ENCODE data around the gene SUN1.

The SUN1 gene

GRCh38 chr7:881441-882234 lies 49.4 kb downstream of the SUN1 start:
- TF ChIP-seq SCRT2 (tag by site-specific recombination; IDR thresholded peaks at IDR 0.05) = no peak
- TF ChIP-seq ZNF146 (tag by site-specific recombination; IDR thresholded peaks at IDR 0.05) = peak; percentile 98
- CTCF ChIA-PET = no interaction called here
- POLR2A ChIA-PET = no interaction called here
- Histone ChIP-seq H3K9me3 (ENCODE audit: control insufficient read depth, insufficient read depth, low read depth, low read length) (no peaks in the 10 kb centered on the region), H3K36me3 (ENCODE audit: control insufficient read depth in 2 of 2, insufficient read depth in 1 of 2, low read length in 2 of 2) (peaks cover 0 to 30% of the 10 kb centered on the region in 2 experiments; a peak in 1 of 3 replicates), H3K4me1 (ENCODE audit: control insufficient read depth, insufficient read depth, low read length) (no peaks in the 10 kb centered on the region), H3K4me3 (ENCODE audit: low read depth, low read length) (no peak overlapping the region), H3K27ac (ENCODE audit: extremely low read depth, low read depth, low read length) (no peak overlapping the region)

GRCh38 chr7:882336-883035 lies 50.2 kb downstream of the SUN1 start:
- Histone ChIP-seq H3K27ac (ENCODE audit: extremely low read depth, low read depth, low read length) (no peak overlapping the region), H3K4me3 (ENCODE audit: low read depth, low read length) (no peak overlapping the region), H3K9me3 (ENCODE audit: control insufficient read depth, insufficient read depth, low read depth, low read length) (no peaks in the 10 kb centered on the region), H3K4me1 (ENCODE audit: control insufficient read depth, insufficient read depth, low read length) (no peaks in the 10 kb centered on the region), H3K36me3 (ENCODE audit: control insufficient read depth in 2 of 2, insufficient read depth in 1 of 2, low read length in 2 of 2) (peaks cover 2 to 38% of the 10 kb centered on the region in 2 experiments; a peak in 1 of 3 replicates)
- ChIA-PET POLR2A (no interaction called here), CTCF (interaction anchor here (0.5 to 1.5 kb wide), 2 partner anchors 359 to 561 kb away, joined by 3 read pairs; no protein-coding TSS in a partner anchor)
- no peak for TF ChIP-seq ZNF26 (tag by site-specific recombination; IDR thresholded peaks at IDR 0.05)
- TF ChIP-seq ZNF223 (tag by site-specific recombination; IDR thresholded peaks at IDR 0.05) = no peak
- TF ChIP-seq ZBTB26 (tag by site-specific recombination; optimal IDR thresholded peaks at IDR 0.05) = peak; percentile 4
- TF ChIP-seq ZNF341 (tag by site-specific recombination; IDR thresholded peaks at IDR 0.05; ENCODE audit: low read depth) = 0 out of 2 replicates have a peak, but pooled peaks have one; percentile 37
- no peak for TF ChIP-seq ZNF433 (tag by site-specific recombination; IDR thresholded peaks at IDR 0.05; ENCODE audit: low read depth)
- TF ChIP-seq SCRT1 (tag by site-specific recombination; IDR thresholded peaks at IDR 0.05; ENCODE audit: borderline replicate concordance) = no peak
- no peak for TF ChIP-seq TRIM28 (IDR thresholded peaks at IDR 0.05; ENCODE audit: borderline replicate concordance, low read length)
- TF ChIP-seq ZNF610 (tag by site-specific recombination; IDR thresholded peaks at IDR 0.05; ENCODE audit: borderline replicate concordance) = no peak
- no peak for TF ChIP-seq WT1 (tag by site-specific recombination; IDR thresholded peaks at IDR 0.05)
- no peak for TF ChIP-seq GLIS2 (tag by site-specific recombination; IDR thresholded peaks at IDR 0.05)

- H3K9me3 ChIP-seq (ENCODE audit: control insufficient read depth, insufficient read depth, low read depth, low read length) = no peaks in the 10 kb centered on the region
- TF ChIP-seq ZNF571 (tag by site-specific recombination; IDR thresholded peaks at IDR 0.05) (no peak), ZNF747 (tag by site-specific recombination; IDR thresholded peaks at IDR 0.05) (no peak), ZSCAN4 (tag by site-specific recombination; IDR thresholded peaks at IDR 0.05) (no peak)
- CTCF ChIA-PET = interaction anchor here (0.5 to 1.5 kb wide), 3 partner anchors 303 to 561 kb away, joined by 3 to 4 read pairs (median 3); no protein-coding TSS in a partner anchor
- H3K36me3 ChIP-seq (ENCODE audit: control insufficient read depth in 2 of 2, insufficient read depth in 1 of 2, low read length in 2 of 2) = peaks cover 5 to 43% of the 10 kb centered on the region in 2 experiments; a peak in 1 of 3 replicates
- H3K27ac ChIP-seq (ENCODE audit: extremely low read depth, low read depth, low read length) = no peak overlapping the region
- no peaks in the 10 kb centered on the region for H3K4me1 ChIP-seq (ENCODE audit: control insufficient read depth, insufficient read depth, low read length)
- no peak overlapping the region for H3K4me3 ChIP-seq (ENCODE audit: low read depth, low read length)
- POLR2A ChIA-PET = interaction anchor here (0.6 kb wide), 1 partner anchor 17 kb away, joined by 3 read pairs; no protein-coding TSS in a partner anchor
Observed at GRCh38 chr7:883055-884021, 51.1 kb downstream of the SUN1 start.

All from HEK293 (cell line).